Activated CD4-positive, alpha-beta T cell treated with anti-CD3 and anti-CD28 coated beads for 48 hours (primary cell): ENCODE data around the gene MAPK7.

ENCODE experiments used
- DNase-seq: peaks from one replicate; pipeline ENCODE4 v3.0.0-alpha.2; 2020

Gene MAPK7

GRCh38 chr17:19402171-19402570 is 23.9 kb downstream of the MAPK7 start:
- DNase-seq = no peak

GRCh38 chr17:19403021-19403420 is 24.7 kb downstream of the MAPK7 start:
- no peak for DNase-seq

GRCh38 chr17:19404264-19404663 is 26.0 kb downstream of the MAPK7 start:
- DNase-seq = no peak

GRCh38 chr17:19405114-19405513 is 26.8 kb downstream of the MAPK7 start:
- DNase-seq = no peak

- no peak for DNase-seq
Observed at GRCh38 chr17:19407601-19408345, 29.5 kb downstream of the MAPK7 start.

- no peak for DNase-seq
Observed at GRCh38 chr17:19408346-19408710, 30.0 kb downstream of the MAPK7 start.

- no peak for DNase-seq
Observed at GRCh38 chr17:19409066-19409465, 30.8 kb downstream of the MAPK7 start.

- peak; percentile 44 for DNase-seq
Observed at GRCh38 chr17:19409509-19409908, 31.2 kb downstream of the MAPK7 start.

- DNase-seq = no peak
Observed at GRCh38 chr17:19410091-19410490, 31.8 kb downstream of the MAPK7 start.

- no peak for DNase-seq
Observed at GRCh38 chr17:19410875-19411620, 32.8 kb downstream of the MAPK7 start, which contains the start of gene RNF112. TSS of gene RNF112 (plus strand) at chr17:19411232. CDS start at chr17:19411409, 177 bp downstream.

GRCh38 chr17:19411631-19412030 is 33.3 kb downstream of the MAPK7 start:
- no peak for DNase-seq

- DNase-seq = no peak
Observed at GRCh38 chr17:19412510-19412909, 34.2 kb downstream of the MAPK7 start.

- no peak for DNase-seq
Observed at GRCh38 chr17:19412984-19413383, 34.7 kb downstream of the MAPK7 start.

- DNase-seq = no peak
Observed at GRCh38 chr17:19413761-19414160, 35.5 kb downstream of the MAPK7 start.

- DNase-seq = no peak
Observed at GRCh38 chr17:19414396-19415280, 36.3 kb downstream of the MAPK7 start.

- no peak for DNase-seq
Observed at GRCh38 chr17:19415311-19415710, 37.0 kb downstream of the MAPK7 start.

GRCh38 chr17:19415806-19416775 is 37.8 kb downstream of the MAPK7 start:
- no peak for DNase-seq

- DNase-seq = no peak
Observed at GRCh38 chr17:19417611-19418010, 39.3 kb downstream of the MAPK7 start.

GRCh38 chr17:19418251-19418992 is 40.1 kb downstream of the MAPK7 start:
- peak; percentile 52 for DNase-seq

GRCh38 chr17:19421219-19421618 is 42.9 kb downstream of the MAPK7 start:
- no peak for DNase-seq

- no peak for DNase-seq
Observed at GRCh38 chr17:19421926-19422325, 43.6 kb downstream of the MAPK7 start.
